ENCODE data around the gene TBX1.

DNA sequence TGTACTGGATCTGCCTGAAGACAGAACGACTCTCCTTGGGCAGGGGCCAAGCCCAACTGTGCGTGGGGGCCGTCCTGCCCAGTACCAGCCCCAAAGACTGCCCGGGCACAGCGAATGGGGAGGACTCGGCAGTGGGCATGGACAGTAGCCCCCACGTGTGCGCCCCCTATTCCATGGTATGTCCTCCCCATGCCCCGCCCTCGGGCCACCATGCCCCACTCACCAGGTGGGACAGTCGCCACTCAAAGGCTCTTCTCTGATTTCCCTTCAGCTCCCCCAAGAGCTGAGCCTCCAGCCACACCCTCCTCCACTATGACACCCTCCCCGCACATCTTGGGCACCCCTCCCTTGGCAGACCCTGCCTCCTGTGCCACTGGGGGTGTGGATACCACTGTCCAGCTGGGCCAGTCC, 50.6 kb downstream of the TBX1 start:
- TF ChIP-seq POLR2A (IDR thresholded peaks at IDR 0.05) (no peak), CTCF (IDR thresholded peaks at IDR 0.05) (no peak), EP300 (IDR thresholded peaks at IDR 0.05) (no peak)

Measured in stomach (tissue), 4 donors.